Measurements from ENCODE around the gene AGRN.

The AGRN gene

DNA sequence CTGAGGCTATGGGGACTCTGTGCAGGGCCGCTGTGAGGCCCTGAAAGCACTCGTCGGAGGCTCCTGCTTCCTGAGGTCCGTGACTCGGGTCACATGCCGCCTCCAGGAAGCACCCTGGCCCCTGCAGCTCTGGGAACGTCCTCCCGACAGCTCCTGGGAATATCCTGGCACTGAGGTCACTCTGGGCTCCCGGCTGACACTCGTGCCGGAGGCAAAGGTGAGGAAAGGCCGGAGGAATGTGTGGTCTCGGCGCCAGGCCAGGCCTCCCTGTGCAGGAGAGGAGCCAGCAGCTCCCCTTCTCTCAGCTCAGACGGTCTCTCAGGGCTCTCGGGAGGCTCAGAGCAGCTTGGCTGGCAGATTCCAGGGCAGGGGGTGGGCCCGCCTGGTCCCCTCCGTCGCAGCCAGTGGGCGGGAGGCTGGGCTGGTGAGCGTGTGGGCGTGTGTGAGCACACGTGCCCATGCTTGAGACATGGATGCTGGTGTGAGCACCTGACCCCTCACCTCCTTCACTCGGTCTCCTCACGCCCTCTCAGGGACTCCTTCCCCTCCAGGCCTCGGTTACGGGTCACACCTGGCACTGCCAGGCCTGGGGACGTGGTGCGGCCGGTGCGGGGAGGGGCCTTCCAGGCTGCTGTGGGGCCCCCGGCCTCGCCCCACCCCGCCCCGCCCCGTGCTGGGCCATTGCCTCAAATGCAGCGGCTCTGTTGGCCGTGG, 59.6 kb downstream of the AGRN start:
- no peaks in the 10 kb centered on the region; the same call in 1 of the 2 replicates for H3K36me3 ChIP-seq (ENCODE audit: control insufficient read depth, insufficient read depth, low read length)
- TF ChIP-seq, protein P1, sequence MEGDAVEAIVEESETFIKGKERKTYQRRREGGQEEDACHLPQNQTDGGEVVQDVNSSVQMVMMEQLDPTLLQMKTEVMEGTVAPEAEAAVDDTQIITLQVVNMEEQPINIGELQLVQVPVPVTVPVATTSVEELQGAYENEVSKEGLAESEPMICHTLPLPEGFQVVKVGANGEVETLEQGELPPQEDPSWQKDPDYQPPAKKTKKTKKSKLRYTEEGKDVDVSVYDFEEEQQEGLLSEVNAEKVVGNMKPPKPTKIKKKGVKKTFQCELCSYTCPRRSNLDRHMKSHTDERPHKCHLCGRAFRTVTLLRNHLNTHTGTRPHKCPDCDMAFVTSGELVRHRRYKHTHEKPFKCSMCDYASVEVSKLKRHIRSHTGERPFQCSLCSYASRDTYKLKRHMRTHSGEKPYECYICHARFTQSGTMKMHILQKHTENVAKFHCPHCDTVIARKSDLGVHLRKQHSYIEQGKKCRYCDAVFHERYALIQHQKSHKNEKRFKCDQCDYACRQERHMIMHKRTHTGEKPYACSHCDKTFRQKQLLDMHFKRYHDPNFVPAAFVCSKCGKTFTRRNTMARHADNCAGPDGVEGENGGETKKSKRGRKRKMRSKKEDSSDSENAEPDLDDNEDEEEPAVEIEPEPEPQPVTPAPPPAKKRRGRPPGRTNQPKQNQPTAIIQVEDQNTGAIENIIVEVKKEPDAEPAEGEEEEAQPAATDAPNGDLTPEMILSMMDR (IDR thresholded peaks at IDR 0.05; ENCODE audit: insufficient read depth, low read length, poor library complexity, severe bottlenecking) = no peak
- peak; percentile 59 for DNase-seq (ENCODE audit: extremely low read depth, insufficient read length)
- H3K4me3 ChIP-seq (replicated peaks; ENCODE audit: low read depth, low read length) = no peak overlapping the region
- no peaks in the 10 kb centered on the region for H3K27me3 ChIP-seq (replicated peaks; ENCODE audit: control insufficient read depth, insufficient read depth, low read length)

DNA sequence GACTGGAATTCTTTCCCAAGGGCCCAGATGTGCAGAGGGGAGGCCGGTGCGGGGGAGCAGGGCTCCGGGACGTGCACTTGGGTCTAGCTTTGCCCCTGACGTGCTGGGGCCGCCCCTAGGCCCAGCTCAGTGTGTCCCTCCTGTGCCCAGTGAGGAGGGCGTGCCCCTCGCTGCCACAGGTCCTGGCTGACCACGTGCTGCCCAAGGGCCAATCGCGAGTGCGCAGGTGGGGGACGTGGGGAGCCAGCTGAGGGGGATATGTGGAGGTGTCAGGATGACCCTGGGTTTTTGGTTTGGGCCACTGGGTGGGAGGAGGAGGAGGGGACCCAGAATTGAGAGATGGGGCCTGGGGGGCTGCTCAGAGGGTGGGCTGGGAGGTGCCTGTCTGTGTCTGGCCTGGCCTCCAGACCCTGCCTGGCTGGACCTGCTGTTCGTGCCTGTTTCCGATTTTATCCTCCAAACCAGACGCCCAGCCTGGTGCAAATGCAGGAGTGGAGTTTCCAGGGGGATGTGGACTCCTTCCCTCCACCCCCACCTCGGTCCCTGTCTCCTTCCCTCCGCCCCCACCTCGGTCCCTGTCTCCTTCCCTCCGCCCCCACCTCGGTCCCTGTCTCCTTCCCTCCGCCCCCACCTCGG, 60.3 kb downstream of the AGRN start:
- TF ChIP-seq, protein P1 (IDR thresholded peaks at IDR 0.05; ENCODE audit: insufficient read depth, low read length, poor library complexity, severe bottlenecking) = no peak
- no peaks in the 10 kb centered on the region for H3K27me3 ChIP-seq (replicated peaks; ENCODE audit: control insufficient read depth, insufficient read depth, low read length)
- no peak overlapping the region for H3K4me3 ChIP-seq (replicated peaks; ENCODE audit: low read depth, low read length)
- no peaks in the 10 kb centered on the region; the same call in 1 of the 2 replicates for H3K36me3 ChIP-seq (ENCODE audit: control insufficient read depth, insufficient read depth, low read length)
- peak; percentile 12 for DNase-seq (ENCODE audit: extremely low read depth, insufficient read length)

- no peak for DNase-seq (ENCODE audit: extremely low read depth, insufficient read length)
- TF ChIP-seq, protein P1 (IDR thresholded peaks at IDR 0.05; ENCODE audit: insufficient read depth, low read length, poor library complexity, severe bottlenecking) = no peak
- Histone ChIP-seq H3K27me3 (replicated peaks; ENCODE audit: control insufficient read depth, insufficient read depth, low read length) (no peaks in the 10 kb centered on the region), H3K4me3 (replicated peaks; ENCODE audit: low read depth, low read length) (no peak overlapping the region), H3K36me3 (ENCODE audit: control insufficient read depth, insufficient read depth, low read length) (no peaks in the 10 kb centered on the region; the same call in 1 of the 2 replicates)
Measured at GRCh38 chr1:1080951-1081310, 61.0 kb downstream of the AGRN start.

GRCh38 chr1:1081311-1082238, 61.7 kb downstream of the AGRN start:
- no peaks in the 10 kb centered on the region for H3K27me3 ChIP-seq (replicated peaks; ENCODE audit: control insufficient read depth, insufficient read depth, low read length)
- H3K4me3 ChIP-seq (replicated peaks; ENCODE audit: low read depth, low read length) = no peak overlapping the region
- TF ChIP-seq, protein P1 (IDR thresholded peaks at IDR 0.05; ENCODE audit: insufficient read depth, low read length, poor library complexity, severe bottlenecking) = no peak
- no peaks in the 10 kb centered on the region; the same call in 1 of the 2 replicates for H3K36me3 ChIP-seq (ENCODE audit: control insufficient read depth, insufficient read depth, low read length)
- DNase-seq (ENCODE audit: extremely low read depth, insufficient read length) = no peak

DNA sequence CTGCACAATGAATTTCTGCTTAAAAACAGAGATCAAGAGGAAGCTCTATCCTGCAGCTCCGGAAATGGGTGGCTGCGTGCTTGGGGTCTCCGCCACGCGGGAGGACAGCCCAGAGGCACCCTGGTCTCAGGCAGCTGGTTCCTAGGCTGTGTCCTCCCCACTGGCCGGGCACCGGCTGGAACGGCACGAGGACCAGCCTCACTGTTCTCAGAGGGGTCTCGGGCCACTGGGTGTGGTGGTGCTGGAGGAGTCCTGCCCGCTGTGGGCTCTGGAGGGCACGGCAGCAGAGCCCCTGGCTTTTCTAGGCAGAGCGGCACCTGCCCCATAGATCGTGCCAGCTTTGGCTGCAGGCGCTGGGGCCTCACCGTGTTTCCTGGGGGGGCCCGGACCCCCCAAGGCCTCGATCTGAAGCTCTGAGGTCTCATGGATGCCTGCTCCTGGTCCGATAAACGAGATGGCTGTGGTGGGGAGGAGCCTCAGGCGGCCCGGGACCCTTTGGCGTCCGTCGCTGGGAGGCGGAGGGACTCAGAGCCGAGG, 62.4 kb downstream of the AGRN start:
- Histone ChIP-seq H3K36me3 (ENCODE audit: control insufficient read depth, insufficient read depth, low read length) (no peaks in the 10 kb centered on the region; the same call in 1 of the 2 replicates), H3K27me3 (replicated peaks; ENCODE audit: control insufficient read depth, insufficient read depth, low read length) (no peaks in the 10 kb centered on the region), H3K4me3 (replicated peaks; ENCODE audit: low read depth, low read length) (no peak overlapping the region)
- DNase-seq (ENCODE audit: extremely low read depth, insufficient read length) = no peak
- TF ChIP-seq, protein P1 (IDR thresholded peaks at IDR 0.05; ENCODE audit: insufficient read depth, low read length, poor library complexity, severe bottlenecking) = no peak

All from GM06990 (cell line).